Fibroblast of villous mesenchyme (primary cell): Measurements from ENCODE around the gene KDM6B. TPM values are rescaled to one million over a fixed set of nuclear protein-coding genes. Genes with fewer than 3 reads are reported as not detected.
"Not testable (repeated sequence)": the region's sequence is repeated elsewhere in the genome, so short reads cannot be mapped to it uniquely, and the experiment has no call there.

Experiments
- DNase-seq: peaks from one replicate; pipeline ENCODE4 v3.0.0-alpha.2; 2010; ENCODE audit warnings: low read depth
- H3K4me3 ChIP-seq: 2 replicates; pipeline ENCODE4 v1.5.1; 2011; ENCODE audit warnings: low read depth, mild to moderate bottlenecking, low read length
- CTCF ChIP-seq: IDR thresholded peaks from 2 replicates; pipeline ENCODE4 v1.5.1; 2012; ENCODE audit warnings: low read depth, mild to moderate bottlenecking, low read length; ENCODE audit not compliant: insufficient read depth
- total RNA-seq: library from RNA; depleted of rRNA; stranded (reverse); fragments of >200 nt; gene quantifications from 2 replicates; pipeline ENCODE4 v1.2.3, GENCODE V29; 2012

Gene KDM6B
- total RNA-seq, 1 donor = 3.0 TPM

- peak; percentile 95 for DNase-seq
- TF ChIP-seq CTCF = no peak
- H3K4me3 ChIP-seq = peak within 1 kb of the TSS; percentile 82
These were observed 23.9 kb downstream of the KDM6B start, which contains the start of gene CYB5D1 for GRCh38 chr17:7857713-7858521. TSS of gene CYB5D1 (plus strand) at chr17:7858003. CDS start at chr17:7858135, 132 bp downstream.

GRCh38 chr17:7858522-7858810 lies 24.4 kb downstream of the KDM6B start:
- TF ChIP-seq CTCF = peak; percentile 41
- H3K4me3 ChIP-seq = peak overlapping the region; percentile 82
- peak; percentile 42 for DNase-seq

GRCh38 chr17:7859028-7859427 lies 25.0 kb downstream of the KDM6B start:
- no peak for TF ChIP-seq CTCF
- no peak for DNase-seq
- H3K4me3 ChIP-seq = peak overlapping the region; percentile 82

- peak; percentile 58 for DNase-seq
- H3K4me3 ChIP-seq = no peak overlapping the region
- TF ChIP-seq CTCF = peak; percentile 67
These were observed 28.8 kb downstream of the KDM6B start for GRCh38 chr17:7862692-7863437.

- DNase-seq = not testable (repeated sequence)
These were observed 30.4 kb downstream of the KDM6B start for GRCh38 chr17:7864384-7864783.

GRCh38 chr17:7864995-7865650 lies 31.1 kb downstream of the KDM6B start:
- H3K4me3 ChIP-seq = no peak overlapping the region
- no peak for DNase-seq
- TF ChIP-seq CTCF = no peak

More at GRCh38 chr17:7864384-7864783, 30.4 kb downstream of the KDM6B start:
- H3K4me3 ChIP-seq = not testable (repeated sequence)

- no peak for DNase-seq
- TF ChIP-seq CTCF = no peak
- H3K4me3 ChIP-seq = no peak overlapping the region
These were observed 33.9 kb downstream of the KDM6B start for GRCh38 chr17:7867881-7868329.
